Measurements from ENCODE around the gene IGSF6.

DNA sequence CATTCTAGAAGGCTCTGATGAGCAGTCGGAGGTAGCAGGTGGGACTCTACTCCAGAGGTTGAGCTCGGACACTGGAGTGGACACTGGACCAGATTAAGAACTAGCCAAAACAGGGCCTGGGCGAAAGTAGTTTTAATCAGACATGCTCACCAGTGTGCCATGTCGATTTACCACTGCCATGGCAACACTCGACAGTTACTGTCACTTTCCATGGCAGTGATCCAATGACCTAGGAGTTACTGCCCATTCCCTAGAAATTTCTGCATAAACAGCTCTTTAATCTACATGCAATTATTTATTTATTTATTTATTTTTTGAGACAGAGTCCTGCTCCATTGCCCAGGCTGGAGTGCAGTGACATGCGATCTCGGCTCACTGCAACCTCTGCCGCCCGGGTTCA, 60.2 kb downstream of the IGSF6 start:
- TF ChIP-seq, protein P1, sequence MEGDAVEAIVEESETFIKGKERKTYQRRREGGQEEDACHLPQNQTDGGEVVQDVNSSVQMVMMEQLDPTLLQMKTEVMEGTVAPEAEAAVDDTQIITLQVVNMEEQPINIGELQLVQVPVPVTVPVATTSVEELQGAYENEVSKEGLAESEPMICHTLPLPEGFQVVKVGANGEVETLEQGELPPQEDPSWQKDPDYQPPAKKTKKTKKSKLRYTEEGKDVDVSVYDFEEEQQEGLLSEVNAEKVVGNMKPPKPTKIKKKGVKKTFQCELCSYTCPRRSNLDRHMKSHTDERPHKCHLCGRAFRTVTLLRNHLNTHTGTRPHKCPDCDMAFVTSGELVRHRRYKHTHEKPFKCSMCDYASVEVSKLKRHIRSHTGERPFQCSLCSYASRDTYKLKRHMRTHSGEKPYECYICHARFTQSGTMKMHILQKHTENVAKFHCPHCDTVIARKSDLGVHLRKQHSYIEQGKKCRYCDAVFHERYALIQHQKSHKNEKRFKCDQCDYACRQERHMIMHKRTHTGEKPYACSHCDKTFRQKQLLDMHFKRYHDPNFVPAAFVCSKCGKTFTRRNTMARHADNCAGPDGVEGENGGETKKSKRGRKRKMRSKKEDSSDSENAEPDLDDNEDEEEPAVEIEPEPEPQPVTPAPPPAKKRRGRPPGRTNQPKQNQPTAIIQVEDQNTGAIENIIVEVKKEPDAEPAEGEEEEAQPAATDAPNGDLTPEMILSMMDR (IDR thresholded peaks at IDR 0.05): no peak
- no peak for TF ChIP-seq RAD21 (IDR thresholded peaks at IDR 0.05; ENCODE audit: low read length)
- TF ChIP-seq EZH2phosphoT487 (IDR thresholded peaks at IDR 0.05; ENCODE audit: borderline replicate concordance, low read depth): no peak
- TF ChIP-seq FOXJ3 (CRISPR knock-in tag; IDR thresholded peaks at IDR 0.05): no peak
- TF ChIP-seq JUND (IDR thresholded peaks at IDR 0.05): no peak
- no peak for TF ChIP-seq TAF1 (IDR thresholded peaks at IDR 0.05; ENCODE audit: borderline replicate concordance, low read depth, low read length)
- no peak for TF ChIP-seq MXI1 (IDR thresholded peaks at IDR 0.05; ENCODE audit: low read depth, low read length)
- no peak for TF ChIP-seq TCF12 (IDR thresholded peaks at IDR 0.05)
- TF ChIP-seq, protein P2, sequence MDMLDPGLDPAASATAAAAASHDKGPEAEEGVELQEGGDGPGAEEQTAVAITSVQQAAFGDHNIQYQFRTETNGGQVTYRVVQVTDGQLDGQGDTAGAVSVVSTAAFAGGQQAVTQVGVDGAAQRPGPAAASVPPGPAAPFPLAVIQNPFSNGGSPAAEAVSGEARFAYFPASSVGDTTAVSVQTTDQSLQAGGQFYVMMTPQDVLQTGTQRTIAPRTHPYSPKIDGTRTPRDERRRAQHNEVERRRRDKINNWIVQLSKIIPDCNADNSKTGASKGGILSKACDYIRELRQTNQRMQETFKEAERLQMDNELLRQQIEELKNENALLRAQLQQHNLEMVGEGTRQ (IDR thresholded peaks at IDR 0.05; ENCODE audit: borderline replicate concordance, low read depth, low read length): no peak
